Measurements from ENCODE around the gene XYLT1. TPM values are rescaled to one million over a fixed set of nuclear protein-coding genes. Genes with fewer than 3 reads are reported as not detected.

XYLT1 gene
- total RNA-seq, 1 experiment from 2014 or later, result 7.5 TPM

DNA sequence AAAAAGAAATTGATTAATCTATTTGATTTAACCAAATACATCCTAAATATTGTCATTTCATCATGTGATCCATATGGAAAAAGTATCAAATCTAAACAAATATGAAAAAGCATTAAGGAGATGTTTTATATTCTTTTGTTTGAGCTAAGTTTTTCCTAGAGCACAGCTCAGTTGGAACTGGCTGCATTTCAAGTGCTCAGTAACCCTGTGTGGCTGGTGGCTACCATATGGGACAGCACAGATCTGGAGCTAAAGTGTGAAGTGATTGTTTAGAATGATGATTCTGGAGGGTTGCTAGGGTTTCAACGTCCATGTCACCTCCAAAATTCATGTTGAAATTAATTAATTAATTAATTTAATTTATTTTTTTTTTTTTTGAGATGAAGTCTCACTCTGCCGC, 137.5 kb downstream of the XYLT1 start:
- Mint-ChIP-seq H3K27ac (ENCODE audit: unreplicated experiment) (no peak overlapping the region), H3K36me3 (ENCODE audit: insufficient read depth, unreplicated experiment) (peaks cover 5% of the 10 kb centered on the region), H3K9me3 (ENCODE audit: low read depth, unreplicated experiment) (no peaks in the 10 kb centered on the region), H3K4me3 (ENCODE audit: low read depth, unreplicated experiment) (no peak overlapping the region), H3K4me1 (ENCODE audit: low read depth, unreplicated experiment) (no peaks in the 10 kb centered on the region), H3K27me3 (ENCODE audit: unreplicated experiment) (no peaks in the 10 kb centered on the region)
- CTCF ChIA-PET, result no interaction called here
- no peak for DNase-seq
- BruUV-seq (replicated peaks), result no TSS peak
- TF ChIP-seq, protein P1, sequence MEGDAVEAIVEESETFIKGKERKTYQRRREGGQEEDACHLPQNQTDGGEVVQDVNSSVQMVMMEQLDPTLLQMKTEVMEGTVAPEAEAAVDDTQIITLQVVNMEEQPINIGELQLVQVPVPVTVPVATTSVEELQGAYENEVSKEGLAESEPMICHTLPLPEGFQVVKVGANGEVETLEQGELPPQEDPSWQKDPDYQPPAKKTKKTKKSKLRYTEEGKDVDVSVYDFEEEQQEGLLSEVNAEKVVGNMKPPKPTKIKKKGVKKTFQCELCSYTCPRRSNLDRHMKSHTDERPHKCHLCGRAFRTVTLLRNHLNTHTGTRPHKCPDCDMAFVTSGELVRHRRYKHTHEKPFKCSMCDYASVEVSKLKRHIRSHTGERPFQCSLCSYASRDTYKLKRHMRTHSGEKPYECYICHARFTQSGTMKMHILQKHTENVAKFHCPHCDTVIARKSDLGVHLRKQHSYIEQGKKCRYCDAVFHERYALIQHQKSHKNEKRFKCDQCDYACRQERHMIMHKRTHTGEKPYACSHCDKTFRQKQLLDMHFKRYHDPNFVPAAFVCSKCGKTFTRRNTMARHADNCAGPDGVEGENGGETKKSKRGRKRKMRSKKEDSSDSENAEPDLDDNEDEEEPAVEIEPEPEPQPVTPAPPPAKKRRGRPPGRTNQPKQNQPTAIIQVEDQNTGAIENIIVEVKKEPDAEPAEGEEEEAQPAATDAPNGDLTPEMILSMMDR (IDR thresholded peaks at IDR 0.05; ENCODE audit: unreplicated experiment), result no peak
- intact Hi-C loops (cut with micrococcal nuclease; ENCODE audit: unreplicated experiment), result loop anchor here (1.0 kb wide), 1 partner anchor 8 kb away; no protein-coding TSS in a partner anchor

GRCh38 chr16:17331991-17332390, 138.8 kb downstream of the XYLT1 start:
- CTCF ChIA-PET, result no interaction called here
- Mint-ChIP-seq H3K4me1 (ENCODE audit: low read depth, unreplicated experiment) (no peaks in the 10 kb centered on the region), H3K4me3 (ENCODE audit: low read depth, unreplicated experiment) (no peak overlapping the region), H3K9me3 (ENCODE audit: low read depth, unreplicated experiment) (no peaks in the 10 kb centered on the region), H3K27me3 (ENCODE audit: unreplicated experiment) (no peaks in the 10 kb centered on the region), H3K27ac (ENCODE audit: unreplicated experiment) (no peak overlapping the region), H3K36me3 (ENCODE audit: insufficient read depth, unreplicated experiment) (peaks cover 5% of the 10 kb centered on the region)
- TF ChIP-seq, protein P1 (IDR thresholded peaks at IDR 0.05; ENCODE audit: unreplicated experiment), result no peak
- intact Hi-C loops (cut with micrococcal nuclease; ENCODE audit: unreplicated experiment), result no loop called here
- DNase-seq, result no peak
- BruUV-seq (replicated peaks), result no TSS peak

- intact Hi-C loops (cut with micrococcal nuclease; ENCODE audit: unreplicated experiment), result no loop called here
Observed at GRCh38 chr16:17331071-17331607, 139.6 kb downstream of the XYLT1 start.

GRCh38 chr16:17330044-17330443, 140.7 kb downstream of the XYLT1 start:
- TF ChIP-seq, protein P1 (IDR thresholded peaks at IDR 0.05; ENCODE audit: unreplicated experiment), result no peak
- no peaks in the 10 kb centered on the region for H3K4me1 Mint-ChIP-seq (ENCODE audit: low read depth, unreplicated experiment)
- no peak overlapping the region for H3K4me3 Mint-ChIP-seq (ENCODE audit: low read depth, unreplicated experiment)
- DNase-seq, result no peak
- H3K36me3 Mint-ChIP-seq (ENCODE audit: insufficient read depth, unreplicated experiment), result peaks cover 5% of the 10 kb centered on the region
- no peaks in the 10 kb centered on the region for H3K27me3 Mint-ChIP-seq (ENCODE audit: unreplicated experiment)
- H3K9me3 Mint-ChIP-seq (ENCODE audit: low read depth, unreplicated experiment), result no peaks in the 10 kb centered on the region
- intact Hi-C loops (cut with micrococcal nuclease; ENCODE audit: unreplicated experiment), result no loop called here
- no peak overlapping the region for H3K27ac Mint-ChIP-seq (ENCODE audit: unreplicated experiment)
- no TSS peak for BruUV-seq (replicated peaks)
- CTCF ChIA-PET, result no interaction called here

More at GRCh38 chr16:17331071-17331607, 139.6 kb downstream of the XYLT1 start:
- CTCF ChIA-PET, result no interaction called here
- TF ChIP-seq, protein P1 (IDR thresholded peaks at IDR 0.05; ENCODE audit: unreplicated experiment), result no peak
- Mint-ChIP-seq H3K4me3 (ENCODE audit: low read depth, unreplicated experiment) (no peak overlapping the region), H3K4me1 (ENCODE audit: low read depth, unreplicated experiment) (no peaks in the 10 kb centered on the region), H3K27me3 (ENCODE audit: unreplicated experiment) (no peaks in the 10 kb centered on the region), H3K9me3 (ENCODE audit: low read depth, unreplicated experiment) (no peaks in the 10 kb centered on the region), H3K36me3 (ENCODE audit: insufficient read depth, unreplicated experiment) (peaks cover 5% of the 10 kb centered on the region), H3K27ac (ENCODE audit: unreplicated experiment) (no peak overlapping the region)
- DNase-seq, result no peak
- no TSS peak for BruUV-seq (replicated peaks)
